Astrocyte (in vitro differentiated cells and primary cell): Measurements from ENCODE around the gene PNPO. TPM values are rescaled to one million over a fixed set of nuclear protein-coding genes. Genes with fewer than 3 reads are reported as not detected.
A peak's percentile ranks its signal among the peaks of the same experiment; 100 is the strongest.

ENCODE experiments used
- DNase-seq: peaks from one replicate; pipeline ENCODE4 v3.0.0-alpha.2; 2010; ENCODE audit warnings: low read depth
- FAIRE-seq: peaks from 2 replicates; lab custom pipeline; 2011; peaks lifted over from hg19 to GRCh38; lab: Jason Lieb, UNC
- H2AFZ ChIP-seq: 2 replicates; pipeline ENCODE4 v1.6.0; 2012; ENCODE audit warnings: low read depth, low read length, inconsistent platforms
- H3K27ac ChIP-seq: 2 replicates; pipeline ENCODE4 v1.5.1; 2011; ENCODE audit warnings: low read depth, low read length, inconsistent platforms
- H3K27me3 ChIP-seq: 2 replicates; pipeline ENCODE4 v1.6.0; 2011; ENCODE audit warnings: low read length, inconsistent platforms; ENCODE audit not compliant: insufficient read depth
- H3K36me3 ChIP-seq: 2 replicates; pipeline ENCODE4 v1.5.1; 2011; ENCODE audit warnings: low read length, inconsistent platforms; ENCODE audit not compliant: insufficient read depth
- H3K4me1 ChIP-seq: 2 replicates; pipeline ENCODE4 v1.5.1; 2011; ENCODE audit warnings: low read length, inconsistent platforms; ENCODE audit not compliant: insufficient read depth
- H3K4me2 ChIP-seq: 2 replicates; pipeline ENCODE4 v1.6.0; 2012; ENCODE audit warnings: low read length, inconsistent platforms
- H3K4me3 ChIP-seq: 2 replicates; pipeline ENCODE4 v1.5.1; 2011; ENCODE audit warnings: low read depth, mild to moderate bottlenecking, low read length, inconsistent platforms; ENCODE audit not compliant: insufficient read depth
- H3K79me2 ChIP-seq: 2 replicates; pipeline ENCODE4 v1.6.0; 2012; ENCODE audit warnings: mild to moderate bottlenecking, low read length, inconsistent platforms; ENCODE audit not compliant: insufficient read depth
- H3K9ac ChIP-seq: 2 replicates; pipeline ENCODE4 v1.6.0; 2012; ENCODE audit warnings: mild to moderate bottlenecking, low read length, inconsistent platforms
- H3K9me3 ChIP-seq: 2 replicates; pipeline ENCODE4 v1.5.1; 2012; ENCODE audit warnings: low read depth, mild to moderate bottlenecking, low read length, inconsistent platforms; ENCODE audit not compliant: insufficient read depth
- H4K20me1 ChIP-seq: 2 replicates; pipeline ENCODE4 v1.6.0; 2012; ENCODE audit warnings: low read length, inconsistent platforms; ENCODE audit not compliant: insufficient read depth
- H3K27ac Mint-ChIP-seq: one replicate; pipeline ENCODE4 v1.8.0; 2021; ENCODE audit warnings: mild to moderate bottlenecking, mixed read lengths; ENCODE audit not compliant: unreplicated experiment
- H3K27me3 Mint-ChIP-seq: one replicate; pipeline ENCODE4 v1.8.0; 2021; ENCODE audit warnings: low read depth, mixed read lengths; ENCODE audit not compliant: unreplicated experiment
- H3K36me3 Mint-ChIP-seq: one replicate; pipeline ENCODE4 v1.8.0; 2021; ENCODE audit warnings: low read depth, mixed read lengths; ENCODE audit not compliant: unreplicated experiment
- H3K4me1 Mint-ChIP-seq: one replicate; pipeline ENCODE4 v1.8.0; 2021; ENCODE audit warnings: low read depth, mixed read lengths; ENCODE audit not compliant: unreplicated experiment
- H3K4me3 Mint-ChIP-seq: one replicate; pipeline ENCODE4 v1.8.0; 2021; ENCODE audit warnings: mild to moderate bottlenecking, moderate library complexity, mixed read lengths; ENCODE audit not compliant: unreplicated experiment
- H3K9me3 Mint-ChIP-seq: one replicate; pipeline ENCODE4 v1.8.0; 2021; ENCODE audit warnings: mild to moderate bottlenecking, mixed read lengths; ENCODE audit not compliant: unreplicated experiment
- CTCF ChIP-seq: IDR thresholded peaks from 2 replicates; pipeline ENCODE4 v1.5.1; 2011; ENCODE audit warnings: low read depth, mild to moderate bottlenecking, inconsistent platforms, low read length, moderate library complexity; ENCODE audit not compliant: insufficient read depth
- EZH2 ChIP-seq: IDR thresholded peaks from 2 replicates; pipeline ENCODE4 v1.6.1; 2012; ENCODE audit warnings: mild to moderate bottlenecking, low read length, inconsistent platforms; ENCODE audit not compliant: insufficient read depth
- total RNA-seq: library from RNA; stranded (reverse); gene quantifications from 2 replicates; pipeline ENCODE4 v1.2.1, GENCODE V29; 2021

Gene PNPO
- total RNA-seq, 1 donor from 2014 or later, result 12.0 TPM

- H3K4me1 Mint-ChIP-seq, result peaks cover 20% of the 10 kb centered on the region
- no peak overlapping the region for H3K4me3 Mint-ChIP-seq
- Histone ChIP-seq H2AFZ (no peak overlapping the region), H3K4me2 (peak overlapping the region; percentile 62), H3K9me3 (no peaks in the 10 kb centered on the region), H3K27ac (peak overlapping the region; percentile 11), H3K36me3 (no peaks in the 10 kb centered on the region), H3K9ac (peak overlapping the region; percentile 49), H4K20me1 (peaks cover 30% of the 10 kb centered on the region), H3K4me1 (peaks cover 18% of the 10 kb centered on the region), H3K4me3 (no peak overlapping the region), H3K79me2 (peaks cover 35% of the 10 kb centered on the region), H3K27me3 (no peaks in the 10 kb centered on the region)
- no peak for TF ChIP-seq CTCF
- no peak for TF ChIP-seq EZH2
- no peaks in the 10 kb centered on the region for H3K27me3 Mint-ChIP-seq
- FAIRE-seq (peak; percentile 9), DNase-seq (peak; percentile 80)
- peak overlapping the region; percentile 53 for H3K27ac Mint-ChIP-seq
- peaks cover 10% of the 10 kb centered on the region for H3K36me3 Mint-ChIP-seq
- H3K9me3 Mint-ChIP-seq, result peaks cover 1% of the 10 kb centered on the region
These were observed 36.1 kb upstream of the PNPO start for GRCh38 chr17:47905221-47905733.

GRCh38 chr17:47906443-47906842 is 34.9 kb upstream of the PNPO start:
- H4K20me1 ChIP-seq, result peaks cover 34% of the 10 kb centered on the region
- DNase-seq (no peak), FAIRE-seq (no peak)
- H3K79me2 ChIP-seq, result peaks cover 35% of the 10 kb centered on the region
- Mint-ChIP-seq H3K27me3 (no peaks in the 10 kb centered on the region), H3K4me1 (peaks cover 20% of the 10 kb centered on the region), H3K4me3 (no peak overlapping the region), H3K9me3 (peaks cover 1% of the 10 kb centered on the region), H3K27ac (no peak overlapping the region), H3K36me3 (peaks cover 10% of the 10 kb centered on the region)
- H2AFZ ChIP-seq, result no peak overlapping the region
- H3K9ac ChIP-seq, result no peak overlapping the region
- H3K4me3 ChIP-seq, result no peak overlapping the region
- no peaks in the 10 kb centered on the region for H3K27me3 ChIP-seq
- peaks cover 14% of the 10 kb centered on the region for H3K4me1 ChIP-seq
- no peak overlapping the region for H3K4me2 ChIP-seq
- H3K9me3 ChIP-seq, result no peaks in the 10 kb centered on the region
- no peaks in the 10 kb centered on the region for H3K36me3 ChIP-seq
- TF ChIP-seq EZH2 (no peak), CTCF (no peak)
- no peak overlapping the region for H3K27ac ChIP-seq

DNA sequence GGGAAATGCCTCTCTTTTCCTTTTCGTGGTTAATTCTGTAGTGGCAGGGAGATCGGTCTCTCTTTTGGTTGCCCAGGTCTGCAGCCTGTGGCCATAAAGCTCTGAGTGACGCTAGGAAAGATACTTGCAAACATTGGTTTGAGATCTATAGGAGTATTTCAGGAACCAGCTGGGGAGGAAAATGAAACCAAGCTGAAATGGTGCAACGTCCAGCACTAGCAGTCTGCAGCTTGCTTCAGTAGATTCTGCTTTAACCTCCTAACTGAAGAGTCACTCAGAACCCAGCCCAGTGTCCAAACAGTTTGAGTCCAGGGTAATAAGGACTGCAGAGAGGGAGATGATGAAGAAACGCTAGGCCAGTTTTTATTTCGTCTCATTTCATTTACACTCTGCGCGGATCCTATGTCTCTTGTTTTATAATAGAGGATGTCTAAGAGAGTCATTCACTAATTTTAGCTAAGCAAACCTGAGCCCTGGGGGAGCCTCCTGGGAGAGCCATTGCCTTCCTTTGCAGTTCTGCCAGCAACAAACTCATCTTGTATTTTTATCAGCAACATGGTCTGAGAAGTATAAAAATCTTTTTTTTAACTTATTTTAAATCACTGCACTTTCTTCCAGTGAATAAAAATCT is 33.3 kb upstream of the PNPO start:
- Mint-ChIP-seq H3K9me3 (no peaks in the 10 kb centered on the region), H3K27me3 (no peaks in the 10 kb centered on the region), H3K36me3 (peaks cover 9% of the 10 kb centered on the region), H3K4me1 (peaks cover 20% of the 10 kb centered on the region), H3K27ac (peak overlapping the region; percentile 34), H3K4me3 (peak overlapping the region; percentile 1)
- H3K27ac ChIP-seq, result no peak overlapping the region
- H3K4me1 ChIP-seq, result peaks cover 14% of the 10 kb centered on the region
- no peaks in the 10 kb centered on the region for H3K27me3 ChIP-seq
- H2AFZ ChIP-seq, result no peak overlapping the region
- peaks cover 24% of the 10 kb centered on the region for H4K20me1 ChIP-seq
- no peak overlapping the region for H3K9ac ChIP-seq
- H3K36me3 ChIP-seq, result no peaks in the 10 kb centered on the region
- no peak overlapping the region for H3K4me3 ChIP-seq
- TF ChIP-seq CTCF (no peak), EZH2 (no peak)
- no peaks in the 10 kb centered on the region for H3K9me3 ChIP-seq
- H3K4me2 ChIP-seq, result peak overlapping the region; percentile 21
- FAIRE-seq (no peak), DNase-seq (no peak)
- H3K79me2 ChIP-seq, result peaks cover 23% of the 10 kb centered on the region
